Measurements from ENCODE around the gene NUPR1.
A peak's percentile ranks its signal among the peaks of the same experiment; 100 is the strongest.
"Not testable (repeated sequence)": the region's sequence is repeated elsewhere in the genome, so short reads cannot be mapped to it uniquely, and the experiment has no call there.

The NUPR1 gene, protein sequence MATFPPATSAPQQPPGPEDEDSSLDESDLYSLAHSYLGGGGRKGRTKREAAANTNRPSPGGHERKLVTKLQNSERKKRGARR

DNA sequence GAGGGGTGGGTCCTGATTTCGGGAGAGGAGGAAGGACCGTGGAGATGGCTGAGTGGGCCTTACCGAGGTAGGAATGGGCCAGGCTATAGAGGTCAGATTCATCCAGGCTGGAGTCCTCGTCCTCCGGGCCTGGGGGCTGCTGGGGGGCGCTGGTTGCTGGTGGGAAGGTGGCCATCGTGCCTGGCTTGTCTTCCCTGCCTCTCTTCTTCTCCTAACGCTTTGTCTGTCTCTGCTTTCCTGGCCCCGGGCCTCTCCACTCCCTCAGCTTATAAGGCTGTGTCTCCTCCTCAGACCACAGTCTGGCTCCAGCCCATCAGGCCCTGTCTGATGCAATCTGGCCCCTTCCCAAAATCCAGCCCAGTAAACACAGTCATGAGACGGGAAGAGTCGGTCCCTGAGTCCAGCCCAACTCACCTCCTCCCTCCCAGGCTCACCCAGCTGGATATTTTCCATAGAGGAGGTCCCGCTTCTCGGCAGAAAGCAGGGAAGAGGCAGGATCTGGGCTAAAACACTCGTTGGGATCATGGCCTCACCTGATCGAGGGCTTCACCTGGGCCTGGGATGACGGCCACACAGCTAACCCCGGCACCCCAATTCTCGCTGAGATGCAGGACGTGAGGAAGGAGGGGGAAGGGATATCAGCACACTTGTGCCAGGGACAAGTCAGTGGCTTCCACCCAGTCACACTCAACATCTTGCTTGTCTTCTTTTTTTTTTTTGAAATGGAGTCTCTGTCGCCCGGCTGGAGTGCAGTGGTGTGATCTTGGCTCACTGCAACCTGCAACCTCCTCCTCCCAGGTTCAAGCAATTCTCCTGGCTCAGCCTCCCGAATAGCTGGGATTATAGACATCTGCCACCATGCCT, at the start of gene NUPR1:
TSS of gene NUPR1 (minus strand) at position 242 of the 864 bp plus-strand sequence. CDS start at position 175, 67 bp downstream.
- peak within 1 kb of the TSS; percentile 58 to 95 (median 89) for H3K27ac ChIP-seq
- H3K4me3 ChIP-seq: peak within 1 kb of the TSS; percentile 28 to 48 (median 33)

DNA sequence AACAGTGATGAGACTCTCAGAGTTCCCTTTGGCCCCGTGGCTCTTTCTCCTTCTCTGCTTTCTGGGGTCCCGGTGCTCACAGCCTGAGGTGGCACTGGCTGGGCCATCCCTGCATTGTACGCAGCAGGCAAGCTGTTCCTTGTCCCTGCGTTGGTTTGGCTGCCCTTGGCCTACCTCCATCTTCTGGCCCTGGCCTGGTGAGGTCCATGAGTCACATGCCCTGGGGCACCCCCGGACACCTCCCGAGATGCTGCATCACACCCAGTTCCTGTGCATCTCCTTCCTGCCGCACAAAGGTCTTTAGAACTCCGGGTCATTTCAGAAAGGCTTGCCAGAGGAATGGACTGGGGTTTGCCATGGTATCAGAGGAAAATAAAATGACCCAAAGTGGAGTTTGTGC, 48.6 kb upstream of the NUPR1 start:
- Histone ChIP-seq H3K4me3 (no peak overlapping the region), H3K27ac (no peak overlapping the region)

DNA sequence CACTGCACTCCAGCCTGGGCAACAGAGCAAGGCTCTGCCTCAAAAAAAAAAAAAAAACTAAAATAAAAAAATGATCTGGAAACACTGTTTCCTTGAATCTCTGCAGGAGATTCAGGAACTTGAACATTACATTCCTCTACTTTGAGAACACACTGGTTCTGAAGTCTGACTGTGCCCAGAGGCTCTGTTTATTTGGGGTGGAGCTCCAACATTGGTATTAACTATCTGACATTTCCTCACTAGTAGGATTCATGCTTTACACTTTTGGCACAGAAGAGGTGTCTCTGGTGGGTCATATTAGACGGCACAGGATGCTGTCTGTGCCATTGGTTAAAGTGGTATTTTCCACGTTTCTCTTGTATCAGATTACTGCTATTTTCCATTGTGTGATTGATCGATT, 47.7 kb upstream of the NUPR1 start:
- no peak overlapping the region for H3K27ac ChIP-seq
- H3K4me3 ChIP-seq: no peak overlapping the region

DNA sequence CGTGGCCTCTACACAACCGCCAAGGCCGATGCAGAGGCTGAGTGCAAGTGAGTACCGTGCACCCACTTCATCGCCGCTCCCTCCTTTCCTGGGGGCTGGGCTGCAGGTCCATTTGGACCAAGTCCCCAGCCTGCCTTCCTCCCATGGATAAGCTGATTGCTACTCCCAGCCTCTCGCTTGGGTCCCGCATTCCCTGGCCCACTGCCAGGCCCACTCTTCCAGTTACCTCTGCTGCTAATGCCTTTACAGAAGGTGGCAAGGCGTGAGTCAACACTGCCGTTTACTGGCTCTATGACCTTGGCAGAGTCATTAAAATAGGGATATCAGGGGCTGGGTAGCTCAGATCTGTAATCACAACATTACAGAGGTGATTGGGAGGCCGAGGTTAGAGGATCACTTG, 46.9 kb upstream of the NUPR1 start:
- Histone ChIP-seq H3K27ac (no peak overlapping the region), H3K4me3 (no peak overlapping the region)

DNA sequence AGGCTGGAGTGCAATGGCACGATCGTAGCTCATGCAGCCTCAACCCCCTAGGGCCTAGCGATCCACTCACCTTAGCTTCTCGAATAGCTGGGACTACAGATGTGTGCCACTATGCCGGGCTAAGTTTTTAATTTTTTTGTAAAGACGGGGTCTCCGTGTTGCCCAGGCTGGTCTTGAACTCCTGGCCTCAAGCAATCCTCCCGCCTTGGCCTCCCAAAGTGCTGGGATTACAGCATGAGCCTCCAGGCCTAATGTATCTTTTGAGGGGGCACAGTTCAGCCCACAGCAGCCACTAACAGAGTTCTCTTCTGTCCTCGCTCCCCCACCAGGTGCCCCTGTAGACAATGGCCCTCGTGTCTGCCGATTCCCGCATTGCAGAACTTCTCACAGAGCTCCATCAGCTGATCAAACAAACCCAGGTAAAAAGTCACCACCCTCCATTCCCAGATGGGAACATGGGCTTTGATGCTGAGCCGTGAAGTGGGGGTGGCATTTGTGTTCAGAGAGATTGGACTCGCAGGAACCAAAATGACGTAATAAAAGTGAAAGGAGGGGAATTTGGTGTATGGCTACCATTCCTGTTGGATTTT, 42.0 kb upstream of the NUPR1 start:
- Histone ChIP-seq H3K27ac (no peak overlapping the region), H3K4me3 (no peak overlapping the region)

DNA sequence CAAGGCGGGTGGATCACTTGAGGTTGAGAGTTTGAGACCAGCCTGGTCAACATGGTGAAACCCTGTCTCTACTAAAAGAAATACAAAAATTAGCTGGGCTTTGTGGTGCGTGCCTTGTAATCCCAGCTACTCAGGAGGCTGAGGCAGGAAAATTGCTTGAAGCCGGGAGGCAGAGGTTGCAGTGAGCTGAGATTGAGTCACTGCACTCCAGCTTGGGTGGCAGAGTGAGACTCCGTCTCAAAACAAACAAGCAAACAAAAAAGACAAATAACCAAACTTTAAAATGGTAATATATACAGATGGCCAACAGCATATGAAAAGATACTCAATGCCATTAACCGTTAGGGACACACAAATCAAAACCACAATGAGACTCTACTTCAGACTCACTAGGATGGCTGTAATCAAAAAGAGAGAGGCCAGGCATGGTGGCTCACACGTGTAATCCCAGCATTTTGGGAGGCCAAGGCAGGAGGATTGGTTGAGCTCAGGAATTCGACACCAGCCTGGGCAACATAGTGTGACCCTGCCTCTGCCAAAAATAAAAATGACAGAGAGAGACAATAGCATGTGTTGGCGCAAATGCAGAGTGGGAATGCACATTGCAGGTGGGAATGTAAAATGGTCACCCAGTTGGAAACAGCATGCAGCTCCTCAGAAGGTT, 36.8 kb upstream of the NUPR1 start:
- H3K27ac ChIP-seq: no peak overlapping the region
- no peak overlapping the region for H3K4me3 ChIP-seq

DNA sequence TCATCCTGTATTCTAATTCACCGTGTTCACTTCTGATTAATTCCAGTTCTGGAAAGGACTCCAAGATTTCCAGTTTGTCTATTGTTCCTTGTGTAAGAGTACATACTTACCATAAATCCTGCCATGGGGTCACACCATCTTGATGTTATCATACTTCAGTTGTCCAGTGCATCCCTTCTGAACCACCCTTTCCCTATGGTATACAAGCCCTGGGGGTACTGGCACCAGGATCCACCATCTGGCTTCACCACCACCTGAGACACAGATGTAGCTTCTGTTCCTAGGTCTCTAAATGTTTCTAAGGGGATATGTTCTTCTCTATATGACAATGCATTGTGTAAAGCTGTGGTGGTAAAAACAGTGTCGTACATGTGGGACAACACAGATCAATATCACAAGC, 36.2 kb upstream of the NUPR1 start:
- Histone ChIP-seq H3K27ac (no peak overlapping the region), H3K4me3 (no peak overlapping the region)

DNA sequence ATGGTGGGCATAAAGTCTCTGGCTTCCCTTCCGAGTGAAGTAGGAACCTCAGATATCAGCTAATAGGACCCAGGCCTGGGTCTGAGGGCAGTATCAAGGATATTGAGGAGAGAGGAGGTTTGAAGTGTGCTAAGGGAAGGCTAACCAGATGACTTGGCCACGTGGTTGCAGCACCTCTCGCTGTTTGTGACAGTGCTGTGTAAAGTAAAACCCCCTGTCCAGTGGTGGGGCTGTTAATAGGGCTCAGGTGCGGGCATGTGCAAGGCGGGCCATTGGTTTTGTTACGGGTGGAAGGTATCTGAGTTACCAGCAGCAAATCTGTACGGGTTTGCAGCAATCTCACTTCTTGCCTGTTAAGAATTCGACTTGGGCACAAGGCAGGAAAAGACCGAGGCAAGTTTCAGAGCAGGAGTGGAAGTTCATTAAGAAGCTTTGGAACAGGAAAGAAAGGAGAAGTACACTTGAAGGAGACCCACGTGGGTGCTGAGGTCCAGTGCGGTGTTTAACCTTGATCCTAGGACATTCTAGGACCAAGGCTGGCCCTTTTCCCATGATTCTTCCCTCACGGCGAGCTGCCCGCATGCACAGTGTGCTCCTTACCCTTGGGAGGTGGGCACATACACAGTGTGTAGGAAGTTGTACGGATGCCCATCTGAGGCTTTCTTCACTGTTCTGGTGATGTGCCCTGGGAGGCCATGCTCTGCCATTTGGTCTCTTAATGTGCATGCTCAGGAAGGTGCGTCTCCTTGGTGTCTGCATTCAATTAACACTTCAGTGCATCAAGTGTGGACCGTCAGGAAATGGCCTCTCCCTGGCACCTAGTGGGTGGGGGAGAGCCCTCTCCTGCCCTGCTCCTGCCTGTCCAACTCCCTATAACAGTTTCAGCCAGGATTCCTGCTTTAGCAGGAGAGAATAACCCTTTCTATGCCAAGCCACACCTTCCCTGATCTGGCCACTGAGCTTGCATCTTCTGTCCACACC, 35.3 kb upstream of the NUPR1 start:
- no peak overlapping the region for H3K27ac ChIP-seq
- no peak overlapping the region for H3K4me3 ChIP-seq

DNA sequence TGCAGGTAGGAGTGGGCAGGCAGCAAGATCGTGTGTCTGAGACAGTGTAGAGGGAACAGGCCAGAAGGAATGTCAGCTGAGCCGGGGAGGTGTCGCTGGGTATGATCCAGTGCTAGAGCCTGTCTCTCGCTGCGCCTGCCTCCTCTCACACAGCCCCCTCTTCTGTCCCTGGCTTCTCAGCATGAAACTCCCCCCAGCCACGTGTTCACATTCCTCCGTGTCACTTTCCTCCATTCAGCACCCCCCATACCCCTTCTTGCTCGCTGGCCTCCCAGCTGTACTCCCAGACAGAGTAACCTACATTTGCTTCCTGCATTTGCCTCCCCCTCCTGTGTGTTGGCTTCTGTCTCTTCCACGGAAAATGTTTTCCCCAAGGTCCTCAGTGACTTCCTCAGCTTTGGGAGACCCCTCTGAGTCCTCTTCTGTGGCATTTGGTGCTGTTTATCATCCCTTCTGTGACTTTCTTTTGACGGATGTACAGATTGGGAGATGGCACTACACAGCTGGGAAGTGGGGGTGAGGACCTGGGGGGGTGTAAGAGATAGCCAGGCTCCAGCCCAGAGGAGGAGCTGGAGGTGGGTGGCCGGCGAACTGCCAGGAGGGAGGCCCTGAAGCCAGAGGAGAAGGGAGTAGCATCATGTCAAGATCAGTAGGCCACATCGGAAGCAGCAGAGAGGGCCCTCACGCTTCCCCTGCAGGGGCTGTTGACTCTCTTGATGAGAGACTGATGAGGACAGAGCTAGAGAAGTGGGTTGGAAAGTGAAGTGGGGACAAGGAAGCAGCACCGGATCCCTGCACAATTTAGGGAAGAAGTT, 34.1 kb upstream of the NUPR1 start:
- Histone ChIP-seq H3K27ac (no peak overlapping the region), H3K4me3 (no peak overlapping the region)

DNA sequence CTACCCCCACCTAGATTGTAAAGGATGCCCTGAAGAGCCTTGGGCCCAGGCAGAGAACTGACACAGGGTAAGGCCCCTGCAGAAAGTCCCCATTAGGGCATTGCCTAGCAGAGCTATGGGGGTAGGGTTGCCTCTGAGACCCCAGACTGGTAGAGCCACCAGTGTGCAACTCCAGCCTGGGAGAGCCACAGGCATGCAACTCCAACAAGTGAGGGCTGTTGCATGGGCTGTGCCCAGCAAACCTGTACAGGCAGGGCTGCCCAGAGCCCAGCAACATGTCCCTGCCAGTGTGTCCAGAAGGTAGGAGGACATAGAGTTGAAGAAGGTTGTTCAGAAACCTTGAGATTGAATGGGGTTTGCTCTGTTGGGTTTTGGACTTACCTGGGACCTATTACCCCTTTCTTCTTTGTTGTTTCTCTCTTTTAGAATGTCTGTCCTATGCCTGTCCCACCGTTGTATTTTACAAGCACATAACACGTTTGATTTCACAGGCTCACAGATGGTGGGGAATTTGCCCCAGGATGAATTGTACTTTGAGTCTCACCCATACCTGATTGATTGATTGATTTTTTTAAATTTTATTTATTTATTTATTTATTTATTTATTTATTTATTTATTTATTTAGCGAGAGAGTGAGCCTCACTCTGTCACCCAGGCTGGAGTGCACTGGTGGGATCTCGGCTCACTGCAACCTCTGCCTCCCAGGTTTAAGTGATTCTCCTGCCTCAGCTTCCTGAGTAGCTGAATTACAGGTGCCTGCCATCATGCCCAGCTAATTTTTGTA, 31.4 kb upstream of the NUPR1 start:
- Histone ChIP-seq H3K27ac (no peak overlapping the region), H3K4me3 (no peak overlapping the region)

DNA sequence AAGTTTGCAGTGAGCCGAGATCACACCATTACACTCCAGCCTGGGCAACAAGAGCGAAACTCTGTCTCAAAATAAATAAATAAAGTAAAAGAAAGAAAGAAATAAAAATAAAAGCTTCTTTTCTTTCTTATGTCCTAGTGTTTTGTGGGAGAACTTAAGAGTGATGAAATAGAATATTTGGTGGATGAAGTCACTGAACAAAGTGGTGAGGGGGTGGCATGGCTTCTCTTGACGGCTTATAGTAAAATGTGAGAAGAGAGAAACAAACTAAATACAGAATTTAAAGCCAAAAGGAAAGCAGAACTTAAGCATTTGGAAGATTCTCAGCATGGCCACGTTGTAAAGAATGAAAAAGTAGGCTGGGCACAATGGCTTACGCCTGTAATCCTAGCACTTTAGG, 30.2 kb upstream of the NUPR1 start:
- H3K4me3 ChIP-seq: no peak overlapping the region
- H3K27ac ChIP-seq: no peak overlapping the region

DNA sequence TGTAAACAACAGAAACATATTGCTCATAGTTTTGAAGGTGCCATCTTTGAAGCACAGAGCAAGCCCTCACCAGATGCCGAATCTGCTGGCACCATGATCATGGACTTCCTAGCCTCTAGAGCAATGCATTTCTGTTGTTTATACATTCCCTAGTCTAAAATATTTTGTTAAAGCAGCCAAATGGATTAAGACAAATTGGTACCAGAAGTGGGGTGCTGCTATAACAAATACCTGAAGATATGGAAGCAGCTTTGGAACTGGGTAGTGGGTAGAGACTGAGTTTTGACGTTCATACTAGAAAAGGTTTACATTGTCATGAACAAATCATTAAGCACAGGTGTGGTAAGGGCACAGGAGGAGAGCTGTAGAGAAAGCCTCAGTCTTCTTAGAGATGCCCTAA, 28.5 kb upstream of the NUPR1 start:
- Histone ChIP-seq H3K27ac (no peak overlapping the region), H3K4me3 (no peak overlapping the region)

DNA sequence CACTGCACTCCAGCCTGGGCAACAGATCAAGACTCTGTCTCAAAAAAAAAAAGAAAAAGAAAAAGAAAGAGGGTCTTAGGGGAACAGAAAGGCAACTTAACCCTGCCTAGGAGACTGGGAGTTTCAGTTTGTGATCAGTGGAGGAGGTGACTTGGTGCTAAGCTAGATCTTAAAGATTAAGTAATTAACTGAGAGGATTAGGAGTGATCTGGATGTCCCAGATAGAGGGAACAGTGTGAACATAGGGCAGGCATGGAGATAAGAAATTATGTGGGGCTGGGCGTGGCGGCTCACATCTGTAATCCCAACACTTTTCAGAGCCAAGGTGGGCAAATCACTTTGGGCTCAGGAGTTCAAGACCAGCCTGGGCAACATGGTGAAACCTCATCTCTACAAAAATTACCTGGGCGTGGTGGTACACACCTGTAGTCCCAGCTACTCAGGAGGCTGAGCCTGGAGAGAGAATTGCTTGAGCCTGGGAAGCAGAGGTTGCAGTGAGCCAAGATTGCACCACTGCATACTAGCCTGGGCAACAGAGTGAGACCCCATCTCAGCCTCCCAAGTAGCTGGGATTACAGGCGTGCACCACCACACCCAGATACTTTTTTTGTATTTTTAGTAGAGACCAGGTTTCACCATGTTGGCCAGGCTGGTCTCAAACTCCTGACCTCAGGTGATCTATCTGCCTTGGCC, 27.6 kb upstream of the NUPR1 start:
- H3K4me3 ChIP-seq, H3K27ac ChIP-seq: not testable (repeated sequence)

DNA sequence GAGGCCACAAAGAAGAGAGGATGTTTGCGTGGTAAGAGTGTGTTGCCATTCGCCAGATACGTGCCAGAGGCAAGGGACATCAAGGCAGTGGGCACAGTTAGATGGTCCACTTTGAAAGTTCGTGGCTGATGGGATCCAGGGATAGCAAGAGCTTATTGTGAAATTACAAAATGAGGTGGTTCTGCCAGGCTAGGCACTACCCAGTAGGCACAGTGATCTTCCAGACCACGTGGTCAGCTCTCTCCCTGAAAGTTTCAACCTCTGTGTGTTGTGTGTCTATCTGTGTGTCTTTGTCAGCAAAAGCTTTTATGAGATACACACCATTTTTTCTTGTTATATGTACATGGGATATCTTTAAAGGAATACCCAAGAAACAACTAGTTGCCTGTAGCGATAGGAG, 24.4 kb upstream of the NUPR1 start:
- Histone ChIP-seq H3K27ac (no peak overlapping the region), H3K4me3 (no peak overlapping the region)

DNA sequence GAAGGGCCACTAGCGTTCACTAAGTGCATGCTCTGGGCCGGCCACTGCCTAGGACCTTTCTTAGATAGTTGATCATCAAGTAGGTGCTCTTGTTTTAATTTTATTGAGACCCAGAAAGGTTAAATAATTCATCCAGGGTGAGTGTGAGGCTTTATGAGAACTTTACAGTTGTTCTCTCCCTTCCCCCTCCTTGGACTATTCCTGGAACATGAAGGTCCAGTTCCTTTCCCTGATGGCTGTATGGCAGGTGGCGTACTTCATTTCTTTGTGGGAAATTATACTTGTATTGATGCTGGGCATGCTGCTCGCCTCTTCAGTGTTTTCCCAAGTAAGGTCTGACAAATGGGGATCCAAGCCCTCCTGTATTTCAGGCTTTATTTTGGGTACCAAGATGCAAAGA, 23.4 kb upstream of the NUPR1 start:
- no peak overlapping the region for H3K27ac ChIP-seq
- no peak overlapping the region for H3K4me3 ChIP-seq

DNA sequence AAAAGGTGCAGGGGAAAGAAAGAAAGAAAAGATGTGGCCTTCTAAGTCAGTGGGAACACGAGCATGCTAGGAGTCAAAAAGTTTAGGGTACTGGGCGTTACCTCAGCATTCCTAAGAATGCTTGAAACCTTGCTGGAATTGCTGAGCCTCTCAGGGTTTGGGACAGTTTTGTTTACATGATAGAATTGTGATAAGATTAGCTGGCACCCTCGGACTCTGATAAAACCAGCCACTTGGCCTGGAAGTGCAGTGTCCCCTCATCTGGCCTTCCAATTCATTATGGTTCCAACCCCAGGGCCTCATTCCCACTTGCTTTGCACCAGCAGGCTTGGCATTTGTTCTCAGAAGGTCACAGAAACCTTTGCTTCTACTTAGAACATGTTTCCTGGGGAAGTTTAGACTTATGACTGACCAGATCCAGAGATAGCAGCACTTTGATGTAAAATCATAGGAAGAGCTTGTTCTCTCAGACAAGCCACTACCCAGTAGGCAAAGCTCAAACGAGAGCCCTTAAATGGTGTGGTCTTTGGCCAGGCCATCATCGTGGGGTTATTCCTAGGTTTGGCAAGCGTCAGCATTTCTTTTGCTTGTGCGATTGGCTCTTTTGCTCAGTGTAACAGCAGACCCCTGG, 22.9 kb upstream of the NUPR1 start:
- no peak overlapping the region for H3K4me3 ChIP-seq
- H3K27ac ChIP-seq: no peak overlapping the region

DNA sequence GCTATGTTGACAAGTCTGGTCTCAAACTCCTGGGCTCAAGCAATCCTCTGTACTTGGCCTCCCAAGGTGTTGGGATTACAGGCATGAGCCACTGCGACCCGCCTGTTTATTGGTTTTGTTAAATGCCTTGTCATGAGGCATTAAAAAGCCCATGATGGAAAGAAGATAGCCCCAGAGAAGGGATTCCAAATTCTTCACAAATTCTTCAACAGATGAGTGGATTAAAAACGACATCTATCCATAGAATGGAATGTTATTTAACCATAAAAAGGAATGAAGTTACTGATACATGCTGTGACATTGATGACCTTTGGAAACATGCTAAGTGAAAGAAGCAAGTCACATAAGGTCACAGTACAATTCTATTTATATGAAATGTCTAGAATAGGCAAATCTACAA, 19.7 kb upstream of the NUPR1 start:
- no peak overlapping the region for H3K27ac ChIP-seq
- H3K4me3 ChIP-seq: no peak overlapping the region
